C4-2B (cell line): Measurements from ENCODE around the gene MBLAC1.

Source experiments
- H3K27ac ChIP-seq: fragments of 450-650 bp; 2 replicates; pipeline ENCODE4 v1.5.1; 2017
- CTCF ChIP-seq: fragments of 450-650 bp; conservative IDR thresholded peaks from 2 replicates; pipeline ENCODE4 v1.5.1; 2017; ENCODE audit warnings: mild to moderate bottlenecking
- ZFX ChIP-seq: fragments of 450-650 bp; IDR thresholded peaks from 2 replicates; pipeline ENCODE4 v1.6.1; 2017

Gene MBLAC1

GRCh38 chr7:100107125-100107737 is 19.5 kb upstream of the MBLAC1 start:
- TF ChIP-seq CTCF (no peak), ZFX (no peak)
- no peak overlapping the region for H3K27ac ChIP-seq

- no peak for TF ChIP-seq CTCF
- TF ChIP-seq ZFX, result no peak
- H3K27ac ChIP-seq, result peak overlapping the region; percentile 7; the same call in 1 of the 2 replicates
Measured at GRCh38 chr7:100107890-100108289, 18.9 kb upstream of the MBLAC1 start.

- TF ChIP-seq CTCF (no peak), ZFX (no peak)
- no peak overlapping the region for H3K27ac ChIP-seq
Measured at GRCh38 chr7:100109521-100110163, 17.1 kb upstream of the MBLAC1 start.

GRCh38 chr7:100111156-100111555 is 15.6 kb upstream of the MBLAC1 start:
- H3K27ac ChIP-seq, result no peak overlapping the region
- TF ChIP-seq ZFX, result no peak
- no peak for TF ChIP-seq CTCF

GRCh38 chr7:100111914-100112313 is 14.9 kb upstream of the MBLAC1 start:
- TF ChIP-seq ZFX (no peak), CTCF (no peak)
- H3K27ac ChIP-seq, result no peak overlapping the region

- no peak for TF ChIP-seq CTCF
- no peak for TF ChIP-seq ZFX
- H3K27ac ChIP-seq, result no peak overlapping the region
Measured at GRCh38 chr7:100115026-100115425, 11.7 kb upstream of the MBLAC1 start.

GRCh38 chr7:100118388-100119071 is 8.2 kb upstream of the MBLAC1 start:
- no peak for TF ChIP-seq CTCF
- TF ChIP-seq ZFX, result no peak
- H3K27ac ChIP-seq, result peak overlapping the region; percentile 85
